ENCODE measurements around the gene FGF4. TPM values are rescaled to one million over a fixed set of nuclear protein-coding genes. Genes with fewer than 3 reads are reported as not detected.

The FGF4 gene
- total and polyA plus RNA-seq, 10 of the 15 experiments (the other 5 are each of a cell fraction or from before 2014, with no cell fraction given), result not detected

- TF ChIP-seq, protein P1, sequence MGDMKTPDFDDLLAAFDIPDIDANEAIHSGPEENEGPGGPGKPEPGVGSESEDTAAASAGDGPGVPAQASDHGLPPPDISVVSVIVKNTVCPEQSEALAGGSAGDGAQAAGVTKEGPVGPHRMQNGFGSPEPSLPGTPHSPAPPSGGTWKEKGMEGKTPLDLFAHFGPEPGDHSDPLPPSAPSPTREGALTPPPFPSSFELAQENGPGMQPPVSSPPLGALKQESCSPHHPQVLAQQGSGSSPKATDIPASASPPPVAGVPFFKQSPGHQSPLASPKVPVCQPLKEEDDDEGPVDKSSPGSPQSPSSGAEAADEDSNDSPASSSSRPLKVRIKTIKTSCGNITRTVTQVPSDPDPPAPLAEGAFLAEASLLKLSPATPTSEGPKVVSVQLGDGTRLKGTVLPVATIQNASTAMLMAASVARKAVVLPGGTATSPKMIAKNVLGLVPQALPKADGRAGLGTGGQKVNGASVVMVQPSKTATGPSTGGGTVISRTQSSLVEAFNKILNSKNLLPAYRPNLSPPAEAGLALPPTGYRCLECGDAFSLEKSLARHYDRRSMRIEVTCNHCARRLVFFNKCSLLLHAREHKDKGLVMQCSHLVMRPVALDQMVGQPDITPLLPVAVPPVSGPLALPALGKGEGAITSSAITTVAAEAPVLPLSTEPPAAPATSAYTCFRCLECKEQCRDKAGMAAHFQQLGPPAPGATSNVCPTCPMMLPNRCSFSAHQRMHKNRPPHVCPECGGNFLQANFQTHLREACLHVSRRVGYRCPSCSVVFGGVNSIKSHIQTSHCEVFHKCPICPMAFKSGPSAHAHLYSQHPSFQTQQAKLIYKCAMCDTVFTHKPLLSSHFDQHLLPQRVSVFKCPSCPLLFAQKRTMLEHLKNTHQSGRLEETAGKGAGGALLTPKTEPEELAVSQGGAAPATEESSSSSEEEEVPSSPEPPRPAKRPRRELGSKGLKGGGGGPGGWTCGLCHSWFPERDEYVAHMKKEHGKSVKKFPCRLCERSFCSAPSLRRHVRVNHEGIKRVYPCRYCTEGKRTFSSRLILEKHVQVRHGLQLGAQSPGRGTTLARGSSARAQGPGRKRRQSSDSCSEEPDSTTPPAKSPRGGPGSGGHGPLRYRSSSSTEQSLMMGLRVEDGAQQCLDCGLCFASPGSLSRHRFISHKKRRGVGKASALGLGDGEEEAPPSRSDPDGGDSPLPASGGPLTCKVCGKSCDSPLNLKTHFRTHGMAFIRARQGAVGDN (IDR thresholded peaks at IDR 0.05), result no peak
- no peak for TF ChIP-seq SUPT20H (IDR thresholded peaks at IDR 0.05; ENCODE audit: borderline replicate concordance, control insufficient read depth, low read depth, low read length)
- TF ChIP-seq SMC3 (IDR thresholded peaks at IDR 0.05; ENCODE audit: borderline replicate concordance, low read length), result no peak
- no peak for TF ChIP-seq STAT3 (IDR thresholded peaks at IDR 0.05; ENCODE audit: low read depth, low read length)
- TF ChIP-seq DPF2 (IDR thresholded peaks at IDR 0.05), result no peak
- TF ChIP-seq NFIC (IDR thresholded peaks at IDR 0.05; ENCODE audit: low read depth, low read length), result no peak
Measured at GRCh38 chr11:69814902-69815301, 39.8 kb upstream of the FGF4 start (continued).

- Histone ChIP-seq H3K9ac (ENCODE audit: control insufficient read depth, insufficient read depth, low read length) (no peak overlapping the region), H4K20me1 (ENCODE audit: control insufficient read depth, insufficient read depth) (no peaks in the 10 kb centered on the region), H3K4me2 (ENCODE audit: control insufficient read depth, insufficient read depth) (no peak overlapping the region), H3K36me3 (ENCODE audit: control insufficient read depth in 2 of 2, insufficient read depth in 2 of 2, low read length in 1 of 2) (no peaks in the 10 kb centered on the region), H3K27ac (ENCODE audit: control insufficient read depth, insufficient read depth) (no peak overlapping the region), H3K4me3 (no peak overlapping the region), H3K4me1 (ENCODE audit: control insufficient read depth, insufficient read depth, low read length) (no peaks in the 10 kb centered on the region), H3K79me2 (ENCODE audit: control insufficient read depth, insufficient read depth, low read length) (no peaks in the 10 kb centered on the region), H2AFZ (ENCODE audit: control insufficient read depth, low read depth, low read length) (no peak overlapping the region), H3K27me3 (replicated peaks in 1 of 2; ENCODE audit: control insufficient read depth in 2 of 2, insufficient read depth in 2 of 2, low read length in 1 of 2) (peaks cover 3 to 6% of the 10 kb centered on the region in 2 experiments; a peak in 3 of 4 replicates), H3K9me3 (replicated peaks; ENCODE audit: control insufficient read depth, insufficient read depth, low read length) (no peaks in the 10 kb centered on the region)
- in situ Hi-C loops (cut with MboI), result no loop called here
- ATAC-seq (no peak), FAIRE-seq (no peak), DNase-seq (ENCODE audit: low read depth, low spot score) (no peak)
- BruUV-seq (replicated peaks), result no TSS peak
- CTCF ChIA-PET, result no interaction called here
- intact Hi-C loops (cut with micrococcal nuclease; ENCODE audit: unreplicated experiment), result no loop called here
- SMC1A ChIA-PET (ENCODE audit: uncharacterized antibody, unreplicated experiment), result no interaction called here
- WGBS (ENCODE audit: insufficient coverage, insufficient replicate concordance, low lambda C conversion rate, missing lambda C conversion rate), result 27% methylated on average over 7 of the region's 7 CpGs
- TF ChIP-seq CREM (IDR thresholded peaks at IDR 0.05; ENCODE audit: low read depth) (no peak), DPF2 (IDR thresholded peaks at IDR 0.05) (no peak), ZNF384 (IDR thresholded peaks at IDR 0.05; ENCODE audit: borderline replicate concordance, low read depth, low read length) (no peak), POLR2AphosphoS2 (IDR thresholded peaks at IDR 0.05; ENCODE audit: low read depth, low read length) (no peak), ASH2L (IDR thresholded peaks at IDR 0.05; ENCODE audit: borderline replicate concordance, low read depth) (no peak)
- POLR2A ChIA-PET, result no interaction called here
- RAD21 ChIA-PET (ENCODE audit: unreplicated experiment), result no interaction called here
Measured at GRCh38 chr11:69814411-69814810, 39.3 kb upstream of the FGF4 start.

Data from GM12878 (cell line).